DND-41 (cell line): ENCODE measurements around the gene RHOT2.
A peak's percentile ranks its signal among the peaks of the same experiment; 100 is the strongest.
"Not testable (repeated sequence)": the region's sequence is repeated elsewhere in the genome, so short reads cannot be mapped to it uniquely, and the experiment has no call there.

Experiments
- ATAC-seq: fragments of 200-7000 bp; cut with Tn5 transposase; 3 replicates; pipeline ENCODE4 v1.9.1; 2021; ENCODE audit warnings: low read depth; ENCODE audit not compliant: insufficient read depth
- DNase-seq: peaks from one replicate; pipeline ENCODE4 v3.0.0-alpha.2; 2020
- H2AFZ ChIP-seq: 2 replicates; pipeline ENCODE4 v1.6.0; 2012; ENCODE audit warnings: low read depth, low read length
- H3K27ac ChIP-seq: 2 replicates; pipeline ENCODE4 v1.5.1; 2012; ENCODE audit warnings: low read length, inconsistent platforms
- H3K27me3 ChIP-seq: fragments of 200-600 bp; sonication (generic); 2 replicates; pipeline ENCODE4 v1.6.0; 2012; ENCODE audit warnings: low read length, mild to moderate bottlenecking, inconsistent platforms; ENCODE audit not compliant: insufficient read depth, poor library complexity
- H3K36me3 ChIP-seq: 2 replicates; pipeline ENCODE4 v1.5.1; 2012; ENCODE audit warnings: low read length, inconsistent platforms; ENCODE audit not compliant: insufficient read depth
- H3K4me1 ChIP-seq: 2 replicates; pipeline ENCODE4 v1.5.1; 2012; ENCODE audit warnings: mild to moderate bottlenecking, low read length; ENCODE audit not compliant: insufficient read depth
- H3K4me2 ChIP-seq: 2 replicates; pipeline ENCODE4 v1.6.0; 2012; ENCODE audit warnings: mild to moderate bottlenecking, moderate library complexity, low read length, inconsistent platforms; ENCODE audit not compliant: insufficient read depth
- H3K4me3 ChIP-seq, 2 experiments: fragments of 200-600 bp in 1 of 2; shearing (Covaris generic) in 1 of 2; 2 replicates each; pipeline ENCODE4 v1.5.1; 2012 to 2016; ENCODE audit warnings: inconsistent platforms in 2 of 2, low read length in 2 of 2, mild to moderate bottlenecking in 2 of 2, low read depth in 1 of 2, moderate library complexity in 1 of 2
- H3K79me2 ChIP-seq: 2 replicates; pipeline ENCODE4 v1.6.0; 2012; ENCODE audit warnings: low read length, inconsistent platforms; ENCODE audit not compliant: insufficient read depth
- H3K9ac ChIP-seq: 2 replicates; pipeline ENCODE4 v1.6.0; 2012; ENCODE audit warnings: low read depth, mild to moderate bottlenecking, inconsistent platforms, low read length, moderate library complexity
- H3K9me3 ChIP-seq: 2 replicates; pipeline ENCODE4 v1.5.1; 2012; ENCODE audit warnings: low read length, moderate library complexity, mild to moderate bottlenecking, inconsistent platforms; ENCODE audit not compliant: insufficient read depth, severe bottlenecking
- H4K20me1 ChIP-seq: 2 replicates; pipeline ENCODE4 v1.6.0; 2012; ENCODE audit warnings: low read length; ENCODE audit not compliant: insufficient read depth
- CTCF ChIP-seq: IDR thresholded peaks from 2 replicates; pipeline ENCODE4 v1.5.1; 2012; ENCODE audit warnings: borderline replicate concordance, low read length, moderate library complexity, mild to moderate bottlenecking; ENCODE audit not compliant: poor library complexity, severe bottlenecking; ENCODE audit errors: extremely low read depth
- EZH2 ChIP-seq: IDR thresholded peaks from 3 replicates; pipeline ENCODE4 v1.6.1; 2012; ENCODE audit warnings: borderline replicate concordance, low read depth, mild to moderate bottlenecking, moderate library complexity, low read length, inconsistent platforms; ENCODE audit not compliant: severe bottlenecking

Gene RHOT2

GRCh38 chr16:711084-711483 is 43.2 kb downstream of the RHOT2 start:
- Histone ChIP-seq H2AFZ (no peak overlapping the region), H4K20me1 (peaks cover 15% of the 10 kb centered on the region), H3K4me2 (no peak overlapping the region), H3K9ac (no peak overlapping the region), H3K27me3 (no peaks in the 10 kb centered on the region), H3K9me3 (no peaks in the 10 kb centered on the region), H3K4me3 (no peak overlapping the region), H3K27ac (no peak overlapping the region), H3K4me1 (peaks cover 23% of the 10 kb centered on the region), H3K36me3 (no peaks in the 10 kb centered on the region; the same call in 1 of the 2 replicates), H3K79me2 (peaks cover 10% of the 10 kb centered on the region)
- TF ChIP-seq CTCF (no peak), EZH2 (no peak)
- DNase-seq (no peak), ATAC-seq (no peak)

GRCh38 chr16:711548-712320 is 43.8 kb downstream of the RHOT2 start:
- Histone ChIP-seq H3K27me3 (no peaks in the 10 kb centered on the region), H4K20me1 (peaks cover 21% of the 10 kb centered on the region), H3K9me3 (no peaks in the 10 kb centered on the region), H3K9ac (no peak overlapping the region), H3K27ac (no peak overlapping the region), H2AFZ (no peak overlapping the region), H3K4me1 (peaks cover 30% of the 10 kb centered on the region), H3K4me3 (no peak overlapping the region), H3K36me3 (peaks cover 5% of the 10 kb centered on the region; the same call in 1 of the 2 replicates), H3K79me2 (peaks cover 15% of the 10 kb centered on the region), H3K4me2 (no peak overlapping the region)
- peak; percentile 68 for ATAC-seq
- DNase-seq, result peak; percentile 75
- TF ChIP-seq EZH2 (no peak), CTCF (peak; percentile 89)

GRCh38 chr16:712740-713250 is 44.9 kb downstream of the RHOT2 start:
- Histone ChIP-seq H4K20me1 (peaks cover 30% of the 10 kb centered on the region), H3K79me2 (peaks cover 18% of the 10 kb centered on the region), H3K4me1 (peaks cover 37% of the 10 kb centered on the region)
- H3K4me3 ChIP-seq, H3K9ac ChIP-seq, H3K36me3 ChIP-seq, H3K27ac ChIP-seq, ATAC-seq, H2AFZ ChIP-seq, H3K4me2 ChIP-seq, H3K9me3 ChIP-seq, H3K27me3 ChIP-seq: not testable (repeated sequence)
- peak; percentile 69 for DNase-seq
- peak; percentile 52 for TF ChIP-seq CTCF
